A549 (cell line): Measurements from ENCODE around the gene PRKG1.

ENCODE experiments used
- FOSL2 ChIP-seq, 2 experiments: fragments of 450-650 bp in 1 of 2; fragments of >200 bp in 1 of 2; sonication (Bioruptor Twin) in 1 of 2; formaldehyde crosslinking; IDR thresholded peaks; 2 replicates each; pipeline versions ENCODE4 v1.5.0 to v1.6.1; 2016 to 2020; ENCODE audit warnings: mild to moderate bottlenecking in 1 of 2, moderate library complexity in 1 of 2
- JUN ChIP-seq, 2 experiments: fragments of >200 bp; sonication (Bioruptor Twin); formaldehyde crosslinking; IDR thresholded peaks; 2 replicates in 1 of 2; 3 replicates in 1 of 2; pipeline ENCODE4 v1.6.1; 2016 to 2017
- POLR2A ChIP-seq: IDR thresholded peaks from 2 replicates; pipeline ENCODE4 v1.6.1; 2012; ENCODE audit warnings: mild to moderate bottlenecking, low read length
- RCOR1 ChIP-seq: fragments of 150-350 bp; IDR thresholded peaks from 2 replicates; pipeline ENCODE4 v1.6.1; 2014; ENCODE audit warnings: antibody characterized with exemption, low read length, low read depth
- SREBF2 ChIP-seq: fragments of 450-650 bp; IDR thresholded peaks from 2 replicates; pipeline ENCODE4 v1.6.1; 2014; ENCODE audit warnings: mild to moderate bottlenecking, moderate library complexity
- TP53 ChIP-seq: fragments of 250-450 bp; sonication (Bioruptor Pico); IDR thresholded peaks from 2 replicates; pipeline ENCODE4 v1.5.0; 2021; ENCODE audit warnings: mild to moderate bottlenecking, moderate library complexity
- TF ChIP-seq, protein P1 (sequence below): fragments of 200-600 bp; sonication (generic); IDR thresholded peaks from 2 replicates; pipeline ENCODE4 v1.6.1; 2016; ENCODE audit warnings: antibody characterized with exemption, mild to moderate bottlenecking, moderate library complexity
- TF ChIP-seq, protein P2 (sequence below): fragments of >200 bp; sonication (Bioruptor Twin); formaldehyde crosslinking; IDR thresholded peaks from 3 replicates; pipeline ENCODE4 v1.5.1; 2016
- TF ChIP-seq, protein P3 (sequence below): IDR thresholded peaks from 2 replicates; pipeline ENCODE4 v1.6.1; 2012
- TF ChIP-seq, protein P4 (sequence below): IDR thresholded peaks from 2 replicates; pipeline ENCODE4 v1.6.1; 2012

DNA sequence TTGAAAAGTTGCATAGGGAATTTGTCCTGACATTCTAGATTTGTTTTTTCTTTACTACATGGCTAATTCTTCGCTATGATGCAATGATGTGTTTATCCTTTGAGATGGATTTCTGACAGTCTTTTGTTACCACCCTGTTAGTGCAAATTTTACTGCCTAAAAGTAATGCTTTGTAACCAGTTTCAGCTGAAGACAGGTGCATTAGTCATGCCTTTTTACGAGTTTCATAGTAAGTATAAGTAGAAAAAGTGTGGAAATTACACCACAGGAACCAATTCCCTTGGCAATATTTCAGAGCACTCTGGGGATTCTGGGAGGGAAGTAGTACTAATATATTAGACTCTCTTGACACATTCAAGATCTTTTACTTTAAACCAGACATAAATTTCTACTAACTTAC is 982.0 kb downstream of the PRKG1 start:
- TF ChIP-seq TP53 (no peak), POLR2A (no peak), FOSL2 (IDR thresholded peaks at IDR 0.05) (no peak), FOSL2 (CRISPR knock-in tag; IDR thresholded peaks at IDR 0.05) (no peak), SREBF2 (no peak), RCOR1 (no peak), JUN (IDR thresholded peaks at IDR 0.05) (no peak)
- TF ChIP-seq, protein P1, sequence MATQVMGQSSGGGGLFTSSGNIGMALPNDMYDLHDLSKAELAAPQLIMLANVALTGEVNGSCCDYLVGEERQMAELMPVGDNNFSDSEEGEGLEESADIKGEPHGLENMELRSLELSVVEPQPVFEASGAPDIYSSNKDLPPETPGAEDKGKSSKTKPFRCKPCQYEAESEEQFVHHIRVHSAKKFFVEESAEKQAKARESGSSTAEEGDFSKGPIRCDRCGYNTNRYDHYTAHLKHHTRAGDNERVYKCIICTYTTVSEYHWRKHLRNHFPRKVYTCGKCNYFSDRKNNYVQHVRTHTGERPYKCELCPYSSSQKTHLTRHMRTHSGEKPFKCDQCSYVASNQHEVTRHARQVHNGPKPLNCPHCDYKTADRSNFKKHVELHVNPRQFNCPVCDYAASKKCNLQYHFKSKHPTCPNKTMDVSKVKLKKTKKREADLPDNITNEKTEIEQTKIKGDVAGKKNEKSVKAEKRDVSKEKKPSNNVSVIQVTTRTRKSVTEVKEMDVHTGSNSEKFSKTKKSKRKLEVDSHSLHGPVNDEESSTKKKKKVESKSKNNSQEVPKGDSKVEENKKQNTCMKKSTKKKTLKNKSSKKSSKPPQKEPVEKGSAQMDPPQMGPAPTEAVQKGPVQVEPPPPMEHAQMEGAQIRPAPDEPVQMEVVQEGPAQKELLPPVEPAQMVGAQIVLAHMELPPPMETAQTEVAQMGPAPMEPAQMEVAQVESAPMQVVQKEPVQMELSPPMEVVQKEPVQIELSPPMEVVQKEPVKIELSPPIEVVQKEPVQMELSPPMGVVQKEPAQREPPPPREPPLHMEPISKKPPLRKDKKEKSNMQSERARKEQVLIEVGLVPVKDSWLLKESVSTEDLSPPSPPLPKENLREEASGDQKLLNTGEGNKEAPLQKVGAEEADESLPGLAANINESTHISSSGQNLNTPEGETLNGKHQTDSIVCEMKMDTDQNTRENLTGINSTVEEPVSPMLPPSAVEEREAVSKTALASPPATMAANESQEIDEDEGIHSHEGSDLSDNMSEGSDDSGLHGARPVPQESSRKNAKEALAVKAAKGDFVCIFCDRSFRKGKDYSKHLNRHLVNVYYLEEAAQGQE: no peak
- TF ChIP-seq, protein P2, sequence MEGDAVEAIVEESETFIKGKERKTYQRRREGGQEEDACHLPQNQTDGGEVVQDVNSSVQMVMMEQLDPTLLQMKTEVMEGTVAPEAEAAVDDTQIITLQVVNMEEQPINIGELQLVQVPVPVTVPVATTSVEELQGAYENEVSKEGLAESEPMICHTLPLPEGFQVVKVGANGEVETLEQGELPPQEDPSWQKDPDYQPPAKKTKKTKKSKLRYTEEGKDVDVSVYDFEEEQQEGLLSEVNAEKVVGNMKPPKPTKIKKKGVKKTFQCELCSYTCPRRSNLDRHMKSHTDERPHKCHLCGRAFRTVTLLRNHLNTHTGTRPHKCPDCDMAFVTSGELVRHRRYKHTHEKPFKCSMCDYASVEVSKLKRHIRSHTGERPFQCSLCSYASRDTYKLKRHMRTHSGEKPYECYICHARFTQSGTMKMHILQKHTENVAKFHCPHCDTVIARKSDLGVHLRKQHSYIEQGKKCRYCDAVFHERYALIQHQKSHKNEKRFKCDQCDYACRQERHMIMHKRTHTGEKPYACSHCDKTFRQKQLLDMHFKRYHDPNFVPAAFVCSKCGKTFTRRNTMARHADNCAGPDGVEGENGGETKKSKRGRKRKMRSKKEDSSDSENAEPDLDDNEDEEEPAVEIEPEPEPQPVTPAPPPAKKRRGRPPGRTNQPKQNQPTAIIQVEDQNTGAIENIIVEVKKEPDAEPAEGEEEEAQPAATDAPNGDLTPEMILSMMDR: no peak
- TF ChIP-seq, protein P3, sequence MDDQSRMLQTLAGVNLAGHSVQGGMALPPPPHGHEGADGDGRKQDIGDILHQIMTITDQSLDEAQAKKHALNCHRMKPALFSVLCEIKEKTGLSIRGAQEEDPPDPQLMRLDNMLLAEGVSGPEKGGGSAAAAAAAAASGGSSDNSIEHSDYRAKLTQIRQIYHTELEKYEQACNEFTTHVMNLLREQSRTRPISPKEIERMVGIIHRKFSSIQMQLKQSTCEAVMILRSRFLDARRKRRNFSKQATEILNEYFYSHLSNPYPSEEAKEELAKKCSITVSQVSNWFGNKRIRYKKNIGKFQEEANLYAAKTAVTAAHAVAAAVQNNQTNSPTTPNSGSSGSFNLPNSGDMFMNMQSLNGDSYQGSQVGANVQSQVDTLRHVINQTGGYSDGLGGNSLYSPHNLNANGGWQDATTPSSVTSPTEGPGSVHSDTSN: no peak
- TF ChIP-seq, protein P4, sequence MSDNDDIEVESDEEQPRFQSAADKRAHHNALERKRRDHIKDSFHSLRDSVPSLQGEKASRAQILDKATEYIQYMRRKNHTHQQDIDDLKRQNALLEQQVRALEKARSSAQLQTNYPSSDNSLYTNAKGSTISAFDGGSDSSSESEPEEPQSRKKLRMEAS: no peak
